ENCODE measurements around the gene ZNF521. TPM values are rescaled to one million over a fixed set of nuclear protein-coding genes. Genes with fewer than 3 reads are reported as not detected.
"Not testable (repeated sequence)": the region's sequence is repeated elsewhere in the genome, so short reads cannot be mapped to it uniquely, and the experiment has no call there.

Gene ZNF521
- total RNA-seq, 1 donor from 2014 or later: 2.0 TPM

DNA sequence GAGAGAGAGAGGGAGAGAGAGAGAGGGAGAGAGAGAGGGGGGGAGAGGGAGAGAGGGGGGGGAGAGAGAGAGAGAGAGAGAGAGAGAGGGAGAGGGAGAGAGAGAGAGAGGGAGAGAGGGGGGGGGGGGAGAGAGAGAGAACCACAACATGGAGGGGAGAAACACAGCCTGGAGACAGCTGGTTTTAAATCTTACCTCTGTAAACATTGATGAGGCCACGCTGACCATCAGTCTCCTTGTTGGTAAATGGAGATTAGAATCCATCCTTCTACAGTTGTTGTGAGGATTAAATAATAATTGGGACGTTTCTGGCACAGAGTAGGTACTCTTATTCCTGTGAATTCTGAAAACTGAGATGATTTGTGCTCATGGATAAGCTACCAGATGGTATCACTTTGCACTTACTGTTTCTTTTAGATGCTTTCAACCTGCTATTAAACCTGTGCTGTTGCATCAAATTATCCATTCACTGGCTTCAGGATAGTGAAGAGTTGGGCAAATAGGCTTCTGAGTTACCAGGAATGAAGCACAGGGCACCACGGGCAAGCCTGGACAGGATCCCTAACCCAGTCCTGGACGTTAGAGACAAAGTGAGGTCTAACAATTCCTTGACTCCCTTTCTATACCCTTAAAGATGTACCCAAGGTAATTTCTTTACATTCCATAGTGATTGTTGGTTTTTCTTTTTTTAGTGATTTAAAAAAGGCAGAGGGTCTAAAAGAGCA, 318.1 kb downstream of the ZNF521 start:
- DNase-seq (ENCODE audit: low read depth): no peak
- no peak for TF ChIP-seq CTCF (conservative IDR thresholded peaks at IDR 0.05; ENCODE audit: low read depth, low read length)
- H3K4me3 ChIP-seq (ENCODE audit: low read depth, low read length): no peak overlapping the region

DNA sequence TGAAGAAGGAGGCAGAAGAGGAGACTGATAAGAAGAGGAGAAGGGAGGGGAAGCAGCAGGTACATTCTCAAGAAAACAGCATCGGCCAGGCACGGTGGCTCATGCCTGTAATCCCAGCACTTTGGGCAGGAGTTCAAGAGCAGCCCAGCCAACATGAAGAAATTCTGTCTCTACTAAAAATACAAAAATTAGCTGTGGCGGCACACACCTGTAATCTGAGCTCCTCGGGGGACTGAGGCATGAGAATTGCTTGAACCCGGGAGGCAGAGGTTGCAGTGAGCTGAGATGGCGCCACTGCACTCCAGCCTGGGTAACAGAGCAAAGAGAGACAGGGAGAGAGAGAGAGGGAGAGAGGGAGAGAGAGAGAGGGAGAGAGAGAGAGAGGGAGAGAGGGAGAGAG, 318.8 kb downstream of the ZNF521 start:
- not testable (repeated sequence) for DNase-seq (ENCODE audit: low read depth); H3K4me3 ChIP-seq (ENCODE audit: low read depth, low read length)

GRCh38 chr18:25029802-25030201, 322.2 kb downstream of the ZNF521 start:
- TF ChIP-seq CTCF (conservative IDR thresholded peaks at IDR 0.05; ENCODE audit: low read depth, low read length): no peak
- no peak for DNase-seq (ENCODE audit: low read depth)
- H3K4me3 ChIP-seq (ENCODE audit: low read depth, low read length): no peak overlapping the region

- TF ChIP-seq CTCF (conservative IDR thresholded peaks at IDR 0.05; ENCODE audit: low read depth, low read length): no peak
- DNase-seq (ENCODE audit: low read depth): no peak
- H3K4me3 ChIP-seq (ENCODE audit: low read depth, low read length): no peak overlapping the region
Measured at GRCh38 chr18:25019931-25020330, 332.0 kb downstream of the ZNF521 start.

DNA sequence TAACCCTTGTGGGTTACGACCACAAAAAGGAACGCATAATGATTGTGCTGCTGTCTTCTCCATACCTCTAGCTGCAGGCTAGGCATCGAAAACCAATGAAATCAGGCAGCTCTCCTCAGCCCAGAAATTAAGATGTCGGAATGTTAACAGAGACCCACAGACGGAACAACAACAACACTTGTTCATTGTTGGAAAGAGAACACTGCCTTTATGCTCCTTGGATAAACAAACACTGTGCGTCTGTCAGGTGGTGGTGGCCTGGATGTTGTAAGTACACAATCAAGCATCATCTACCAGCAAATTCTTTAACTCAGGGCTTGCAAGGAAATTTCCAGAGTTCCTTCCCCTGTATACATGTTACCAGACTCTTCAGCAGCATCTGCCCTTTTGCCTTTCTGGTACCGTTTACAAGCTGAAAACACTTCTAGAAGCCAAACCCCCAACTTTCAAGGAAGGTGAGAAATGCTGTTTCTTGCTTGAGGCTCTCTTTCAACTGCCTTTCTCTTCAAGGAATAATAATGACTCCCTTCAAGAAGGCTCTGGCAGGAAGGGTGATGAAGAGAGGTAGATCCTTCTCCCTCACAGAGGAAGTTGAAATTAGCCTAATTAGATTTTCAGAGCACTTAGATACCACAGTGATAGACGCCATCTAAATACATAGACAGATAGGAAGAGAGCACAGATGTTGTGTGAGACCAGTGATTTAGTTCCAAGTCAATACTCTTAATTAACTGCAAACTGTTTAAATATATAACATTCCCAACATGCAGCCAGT, 332.7 kb downstream of the ZNF521 start:
- TF ChIP-seq CTCF (conservative IDR thresholded peaks at IDR 0.05; ENCODE audit: low read depth, low read length): no peak
- no peak overlapping the region for H3K4me3 ChIP-seq (ENCODE audit: low read depth, low read length)
- no peak for DNase-seq (ENCODE audit: low read depth)

- DNase-seq (ENCODE audit: low read depth): no peak
- no peak overlapping the region for H3K4me3 ChIP-seq (ENCODE audit: low read depth, low read length)
- TF ChIP-seq CTCF (conservative IDR thresholded peaks at IDR 0.05; ENCODE audit: low read depth, low read length): no peak
Measured at GRCh38 chr18:25016666-25017065, 335.3 kb downstream of the ZNF521 start.

GRCh38 chr18:25016181-25016580, 335.8 kb downstream of the ZNF521 start:
- no peak overlapping the region for H3K4me3 ChIP-seq (ENCODE audit: low read depth, low read length)
- TF ChIP-seq CTCF (conservative IDR thresholded peaks at IDR 0.05; ENCODE audit: low read depth, low read length): no peak
- DNase-seq (ENCODE audit: low read depth): no peak

All from epithelial cell of proximal tubule (primary cell).